ENCODE results near the gene AP2A1.
A peak's percentile ranks its signal among the peaks of the same experiment; 100 is the strongest.

Gene AP2A1

DNA sequence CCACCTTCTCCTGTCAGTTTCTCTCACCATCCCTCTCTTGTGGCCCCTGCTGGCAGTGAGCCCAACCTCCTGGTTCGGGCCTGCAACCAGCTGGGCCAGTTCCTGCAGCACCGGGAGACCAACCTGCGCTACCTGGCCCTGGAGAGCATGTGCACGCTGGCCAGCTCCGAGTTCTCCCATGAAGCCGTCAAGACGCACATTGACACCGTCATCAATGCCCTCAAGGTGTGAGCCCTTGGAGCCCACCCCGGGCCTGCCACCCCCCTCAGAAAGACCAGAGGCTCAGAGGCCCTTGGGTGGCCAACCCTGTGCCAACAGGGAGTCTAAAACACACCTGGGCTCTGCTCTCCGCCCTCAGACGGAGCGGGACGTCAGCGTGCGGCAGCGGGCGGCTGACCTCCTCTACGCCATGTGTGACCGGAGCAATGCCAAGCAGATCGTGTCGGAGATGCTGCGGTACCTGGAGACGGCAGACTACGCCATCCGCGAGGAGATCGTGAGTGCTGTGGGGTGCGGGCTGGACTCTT, 32.5 kb downstream of the AP2A1 start:
- Mint-ChIP-seq H3K36me3 (no peaks in the 10 kb centered on the region), H3K9me3 (ENCODE audit: low read depth) (no peaks in the 10 kb centered on the region), H3K27ac (no peak overlapping the region), H3K4me3 (no peak overlapping the region), H3K27me3 (no peaks in the 10 kb centered on the region), H3K4me1 (ENCODE audit: low read depth) (no peaks in the 10 kb centered on the region)

DNA sequence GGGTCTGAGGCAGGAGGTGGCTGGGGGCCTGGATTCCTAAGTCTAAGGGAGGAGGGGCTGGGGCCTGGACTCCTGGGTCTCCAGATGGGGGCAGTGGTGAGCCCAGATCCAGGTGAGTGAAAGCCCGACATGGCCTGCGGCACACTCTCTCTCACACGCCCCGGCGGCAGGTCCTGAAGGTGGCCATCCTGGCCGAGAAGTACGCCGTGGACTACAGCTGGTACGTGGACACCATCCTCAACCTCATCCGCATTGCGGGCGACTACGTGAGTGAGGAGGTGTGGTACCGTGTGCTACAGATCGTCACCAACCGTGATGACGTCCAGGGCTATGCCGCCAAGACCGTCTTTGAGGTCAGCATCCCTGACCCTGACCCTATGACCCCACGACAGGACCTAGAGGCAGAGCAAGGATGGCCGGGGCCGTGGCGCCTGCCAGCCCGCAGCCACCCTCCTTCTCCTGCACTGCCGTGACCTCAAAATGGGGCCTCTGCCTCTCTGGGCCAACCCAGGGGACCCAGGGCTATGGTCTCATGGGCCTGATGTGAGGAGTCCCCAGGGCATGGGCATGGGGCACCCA, 33.1 kb downstream of the AP2A1 start:
- no peaks in the 10 kb centered on the region for H3K27me3 Mint-ChIP-seq
- no peaks in the 10 kb centered on the region for H3K9me3 Mint-ChIP-seq (ENCODE audit: low read depth)
- no peak overlapping the region for H3K4me3 Mint-ChIP-seq
- H3K4me1 Mint-ChIP-seq (ENCODE audit: low read depth): no peaks in the 10 kb centered on the region
- no peaks in the 10 kb centered on the region for H3K36me3 Mint-ChIP-seq
- no peak overlapping the region for H3K27ac Mint-ChIP-seq

DNA sequence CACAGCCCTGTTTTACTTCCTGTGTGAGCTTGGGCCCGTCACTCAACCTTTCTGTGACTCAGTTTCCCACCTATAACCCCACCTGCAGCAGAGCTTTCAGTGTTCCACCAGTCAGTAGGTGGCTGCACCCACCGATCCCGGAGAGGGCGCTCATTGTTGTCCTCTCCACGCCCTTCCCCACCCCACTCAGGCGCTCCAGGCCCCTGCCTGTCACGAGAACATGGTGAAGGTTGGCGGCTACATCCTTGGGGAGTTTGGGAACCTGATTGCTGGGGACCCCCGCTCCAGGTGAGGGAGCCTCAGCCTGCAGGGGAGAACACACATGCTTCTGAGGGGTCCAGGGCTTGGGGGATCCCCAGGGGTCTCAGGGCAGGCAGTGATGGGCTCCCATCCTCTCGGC, 34.0 kb downstream of the AP2A1 start:
- Mint-ChIP-seq H3K36me3 (no peaks in the 10 kb centered on the region), H3K27ac (no peak overlapping the region), H3K9me3 (ENCODE audit: low read depth) (no peaks in the 10 kb centered on the region), H3K27me3 (no peaks in the 10 kb centered on the region), H3K4me3 (no peak overlapping the region), H3K4me1 (ENCODE audit: low read depth) (no peaks in the 10 kb centered on the region)

DNA sequence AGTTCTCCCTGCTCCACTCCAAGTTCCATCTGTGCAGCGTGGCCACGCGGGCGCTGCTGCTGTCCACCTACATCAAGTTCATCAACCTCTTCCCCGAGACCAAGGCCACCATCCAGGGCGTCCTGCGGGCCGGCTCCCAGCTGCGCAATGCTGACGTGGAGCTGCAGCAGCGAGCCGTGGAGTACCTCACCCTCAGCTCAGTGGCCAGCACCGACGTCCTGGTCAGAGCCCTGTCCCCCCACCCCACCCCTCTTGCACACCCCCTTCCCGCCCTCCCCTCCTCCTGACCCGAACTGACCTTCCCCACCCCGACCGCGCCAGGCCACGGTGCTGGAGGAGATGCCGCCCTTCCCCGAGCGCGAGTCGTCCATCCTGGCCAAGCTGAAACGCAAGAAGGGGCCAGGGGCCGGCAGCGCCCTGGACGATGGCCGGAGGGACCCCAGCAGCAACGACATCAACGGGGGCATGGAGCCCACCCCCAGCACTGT, 34.6 kb downstream of the AP2A1 start:
- H3K27ac Mint-ChIP-seq: no peak overlapping the region
- no peak overlapping the region for H3K4me3 Mint-ChIP-seq
- H3K36me3 Mint-ChIP-seq: no peaks in the 10 kb centered on the region
- no peaks in the 10 kb centered on the region for H3K9me3 Mint-ChIP-seq (ENCODE audit: low read depth)
- H3K27me3 Mint-ChIP-seq: no peaks in the 10 kb centered on the region
- H3K4me1 Mint-ChIP-seq (ENCODE audit: low read depth): no peaks in the 10 kb centered on the region

DNA sequence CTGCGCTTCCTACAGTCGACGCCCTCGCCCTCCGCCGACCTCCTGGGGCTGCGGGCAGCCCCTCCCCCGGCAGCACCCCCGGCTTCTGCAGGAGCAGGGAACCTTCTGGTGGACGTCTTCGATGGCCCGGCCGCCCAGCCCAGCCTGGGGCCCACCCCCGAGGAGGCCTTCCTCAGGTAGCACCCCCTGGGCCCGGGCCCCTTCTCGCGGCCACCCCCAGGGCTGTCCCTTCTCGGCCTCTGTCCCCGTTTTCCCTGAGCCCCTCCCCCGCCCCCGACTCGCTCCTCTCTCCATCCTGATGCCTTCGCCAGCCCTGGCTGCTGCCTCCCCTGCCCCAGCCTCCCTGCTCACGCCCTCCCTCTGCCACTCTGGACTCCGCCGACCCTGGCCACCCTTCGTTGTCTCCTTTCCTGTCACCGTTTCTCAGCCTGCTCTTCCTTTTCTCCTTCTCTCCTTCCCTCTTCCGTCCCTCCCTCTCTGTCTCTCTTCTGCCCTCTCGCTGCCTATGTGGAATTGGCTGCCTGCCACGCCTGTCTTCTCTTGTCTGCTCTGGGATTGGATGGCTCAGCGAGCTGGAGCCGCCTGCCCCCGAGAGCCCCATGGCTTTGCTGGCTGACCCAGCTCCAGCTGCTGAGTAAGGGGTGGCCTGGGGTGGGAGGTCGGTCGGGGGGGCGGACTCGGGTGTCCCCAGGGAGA, 35.3 kb downstream of the AP2A1 start:
- Mint-ChIP-seq H3K27ac (no peak overlapping the region), H3K9me3 (ENCODE audit: low read depth) (no peaks in the 10 kb centered on the region), H3K4me3 (no peak overlapping the region), H3K36me3 (no peaks in the 10 kb centered on the region), H3K4me1 (ENCODE audit: low read depth) (no peaks in the 10 kb centered on the region), H3K27me3 (no peaks in the 10 kb centered on the region)

DNA sequence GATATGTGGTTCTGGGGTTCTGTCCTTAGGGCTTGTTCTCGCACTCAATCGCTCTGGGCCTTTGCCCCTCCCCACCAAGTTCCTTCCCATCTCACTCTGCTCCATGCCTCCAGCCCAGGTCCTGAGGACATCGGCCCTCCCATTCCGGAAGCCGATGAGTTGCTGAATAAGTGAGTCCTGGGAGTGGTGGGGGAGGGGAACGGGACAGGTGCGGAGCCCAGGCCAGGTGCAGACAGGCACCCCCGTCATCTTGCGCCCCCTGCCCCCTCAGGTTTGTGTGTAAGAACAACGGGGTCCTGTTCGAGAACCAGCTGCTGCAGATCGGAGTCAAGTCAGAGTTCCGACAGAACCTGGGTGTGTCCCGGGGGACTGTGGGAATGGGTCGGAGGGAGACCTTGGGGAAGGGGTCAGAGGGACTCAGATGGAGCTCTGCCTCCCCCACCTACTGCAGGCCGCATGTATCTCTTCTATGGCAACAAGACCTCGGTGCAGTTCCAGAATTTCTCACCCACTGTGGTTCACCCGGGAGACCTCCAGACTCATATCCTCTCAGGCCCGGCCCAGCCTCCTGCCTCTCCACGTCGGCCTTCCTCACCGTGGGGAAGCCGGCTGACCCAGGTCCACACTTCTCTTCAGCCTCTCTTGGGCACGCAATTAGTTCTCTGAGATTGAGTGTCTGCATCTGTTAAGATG, 36.2 kb downstream of the AP2A1 start:
- no peaks in the 10 kb centered on the region for H3K36me3 Mint-ChIP-seq
- no peaks in the 10 kb centered on the region for H3K27me3 Mint-ChIP-seq
- H3K4me3 Mint-ChIP-seq: no peak overlapping the region
- no peak overlapping the region for H3K27ac Mint-ChIP-seq
- peaks cover 6% of the 10 kb centered on the region for H3K4me1 Mint-ChIP-seq (ENCODE audit: low read depth)
- H3K9me3 Mint-ChIP-seq (ENCODE audit: low read depth): no peaks in the 10 kb centered on the region

DNA sequence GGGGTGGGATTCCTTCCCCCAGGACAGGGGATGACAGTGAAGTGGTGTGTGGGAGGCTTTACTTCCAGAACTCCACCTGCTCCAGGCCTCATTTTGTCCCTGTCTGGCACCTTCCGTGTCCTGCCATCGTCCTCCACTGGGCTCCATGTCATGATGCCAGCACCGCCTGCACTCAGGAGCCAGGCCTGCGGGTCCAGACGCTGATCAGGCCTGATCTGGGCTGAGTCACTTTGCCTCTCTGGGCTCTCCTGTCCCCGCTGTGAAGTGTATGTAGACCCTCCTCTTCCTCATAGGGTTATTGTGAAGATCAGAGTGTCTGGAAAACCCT, 36.7 kb downstream of the AP2A1 start:
- Mint-ChIP-seq H3K27me3 (no peaks in the 10 kb centered on the region), H3K4me1 (ENCODE audit: low read depth) (peaks cover 9% of the 10 kb centered on the region), H3K9me3 (ENCODE audit: low read depth) (no peaks in the 10 kb centered on the region), H3K4me3 (no peak overlapping the region), H3K27ac (no peak overlapping the region), H3K36me3 (no peaks in the 10 kb centered on the region)

DNA sequence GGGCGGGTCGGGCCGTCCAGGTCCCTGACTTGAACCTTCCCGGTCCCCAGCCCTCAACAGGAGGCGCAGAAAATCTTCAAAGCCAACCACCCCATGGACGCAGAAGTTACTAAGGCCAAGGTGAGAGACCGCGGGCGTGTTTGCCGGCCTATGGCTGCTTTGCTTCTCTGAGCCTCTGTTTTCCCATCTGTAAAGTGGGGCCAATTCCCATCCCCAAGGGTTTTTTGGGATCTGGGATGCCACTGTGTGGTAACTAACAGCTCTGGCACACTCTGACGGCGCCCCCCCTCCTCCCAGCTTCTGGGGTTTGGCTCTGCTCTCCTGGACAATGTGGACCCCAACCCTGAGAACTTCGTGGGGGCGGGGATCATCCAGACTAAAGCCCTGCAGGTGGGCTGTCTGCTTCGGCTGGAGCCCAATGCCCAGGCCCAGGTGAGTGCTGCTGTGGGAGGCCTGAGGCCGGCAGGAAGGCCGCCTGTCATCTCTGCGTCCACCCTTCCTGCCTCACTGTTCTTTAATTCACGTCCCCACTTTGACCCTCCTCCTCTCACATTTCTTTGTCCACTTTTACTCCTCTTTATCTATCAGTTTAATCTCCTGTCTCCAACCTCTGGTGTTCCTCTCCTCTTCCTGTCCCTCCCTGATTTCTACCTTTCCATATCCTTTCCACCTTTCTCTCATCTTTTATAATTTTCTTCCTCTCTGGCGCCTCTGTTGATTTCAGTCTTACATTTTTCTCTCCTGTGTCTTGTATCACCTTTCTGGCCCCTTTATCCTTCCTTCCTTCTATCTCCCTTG, 39.2 kb downstream of the AP2A1 start:
- Mint-ChIP-seq H3K4me1 (ENCODE audit: low read depth) (peaks cover 21% of the 10 kb centered on the region), H3K27me3 (no peaks in the 10 kb centered on the region), H3K27ac (no peak overlapping the region), H3K9me3 (ENCODE audit: low read depth) (no peaks in the 10 kb centered on the region), H3K4me3 (no peak overlapping the region), H3K36me3 (no peaks in the 10 kb centered on the region)

DNA sequence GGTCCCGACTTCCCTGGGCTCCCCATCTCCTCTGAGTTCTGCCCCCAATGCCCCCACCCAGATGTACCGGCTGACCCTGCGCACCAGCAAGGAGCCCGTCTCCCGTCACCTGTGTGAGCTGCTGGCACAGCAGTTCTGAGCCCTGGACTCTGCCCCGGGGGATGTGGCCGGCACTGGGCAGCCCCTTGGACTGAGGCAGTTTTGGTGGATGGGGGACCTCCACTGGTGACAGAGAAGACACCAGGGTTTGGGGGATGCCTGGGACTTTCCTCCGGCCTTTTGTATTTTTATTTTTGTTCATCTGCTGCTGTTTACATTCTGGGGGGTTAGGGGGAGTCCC, 39.8 kb downstream of the AP2A1 start:
- Mint-ChIP-seq H3K9me3 (ENCODE audit: low read depth) (no peaks in the 10 kb centered on the region), H3K27ac (no peak overlapping the region), H3K4me1 (ENCODE audit: low read depth) (peaks cover 21% of the 10 kb centered on the region), H3K27me3 (no peaks in the 10 kb centered on the region), H3K36me3 (no peaks in the 10 kb centered on the region), H3K4me3 (no peak overlapping the region)

DNA sequence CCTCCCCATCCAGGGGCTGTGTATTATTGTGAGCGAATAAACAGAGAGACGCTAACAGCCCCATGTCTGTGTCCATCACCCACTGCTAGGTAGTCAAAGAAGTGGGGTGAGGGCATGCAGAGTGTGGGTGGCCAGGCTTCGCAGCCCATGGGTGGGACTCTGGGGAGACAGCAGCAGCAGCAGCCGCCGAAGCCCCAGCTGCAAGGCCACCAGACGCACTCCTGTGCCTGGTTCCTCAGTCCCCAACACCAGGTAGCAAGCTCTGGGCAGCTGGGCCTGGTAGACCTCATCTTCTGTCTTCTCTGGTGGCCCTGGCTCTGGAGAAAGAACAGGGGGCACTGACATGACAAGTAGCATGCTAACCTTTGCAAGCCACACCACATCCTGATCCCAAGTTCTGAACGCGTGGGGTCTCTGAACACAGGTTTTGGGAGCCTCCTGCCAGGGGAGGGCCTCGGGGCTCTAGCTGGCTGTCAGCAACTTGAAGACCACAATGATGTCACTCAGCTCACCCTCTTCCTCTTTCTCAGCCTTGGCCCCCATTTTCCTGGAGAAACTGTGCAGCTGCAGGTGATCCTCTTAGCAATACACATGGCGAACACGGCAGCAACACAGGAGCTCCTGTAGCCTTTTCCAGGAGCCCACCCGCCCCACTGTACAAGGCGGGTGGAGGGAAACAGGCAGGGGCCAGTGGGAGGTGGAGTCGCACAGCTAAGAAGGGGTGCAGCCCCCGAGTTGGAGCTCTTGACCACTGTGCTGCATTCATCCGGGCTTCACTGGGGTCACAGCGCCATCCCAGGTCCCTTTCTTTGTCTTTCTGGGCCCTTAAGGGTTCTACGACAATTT, 40.5 kb downstream of the AP2A1 start:
- Mint-ChIP-seq H3K9me3 (ENCODE audit: low read depth) (no peaks in the 10 kb centered on the region), H3K4me3 (no peak overlapping the region), H3K36me3 (no peaks in the 10 kb centered on the region)

DNA sequence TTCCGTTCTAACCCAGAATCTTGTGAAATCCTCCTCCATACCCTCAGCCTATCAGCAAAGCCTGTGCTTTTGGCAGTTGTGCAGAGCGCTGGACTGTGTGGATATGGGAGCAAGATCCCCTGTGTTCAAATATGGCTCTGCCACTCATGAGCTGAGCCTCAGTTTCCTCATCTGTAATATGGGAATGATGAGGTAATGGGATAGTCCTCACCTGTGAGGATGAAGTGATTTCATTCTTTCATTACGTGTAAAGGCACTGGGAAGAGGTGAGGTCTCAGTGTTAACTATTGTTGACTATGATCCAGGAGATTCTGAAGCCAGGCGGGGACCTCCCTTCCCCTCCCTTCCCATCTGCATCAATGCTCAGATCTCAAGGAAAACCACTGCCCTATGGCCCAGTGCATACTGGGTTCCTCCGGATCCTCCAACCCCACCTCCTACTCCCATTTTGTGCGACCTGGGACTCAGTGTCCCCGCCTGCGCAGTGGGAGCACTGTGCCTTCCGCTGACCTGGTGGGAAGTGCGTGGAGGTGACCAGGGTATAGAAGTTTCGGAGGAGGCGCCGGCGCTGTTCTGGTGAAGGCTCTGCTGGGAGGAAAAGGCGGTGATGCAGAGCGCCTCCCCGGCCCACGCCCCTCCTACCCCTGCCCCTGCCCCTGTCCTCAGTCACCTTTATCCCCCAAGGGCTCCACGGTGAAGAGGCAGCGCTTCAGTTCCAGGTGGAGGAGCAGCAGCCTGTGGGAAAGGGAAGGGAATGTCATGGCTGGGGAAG, 41.3 kb downstream of the AP2A1 start:
- Mint-ChIP-seq H3K4me3 (peak overlapping the region; percentile 49), H3K27ac (no peak overlapping the region), H3K27me3 (no peaks in the 10 kb centered on the region), H3K9me3 (ENCODE audit: low read depth) (no peaks in the 10 kb centered on the region), H3K36me3 (no peaks in the 10 kb centered on the region), H3K4me1 (ENCODE audit: low read depth) (peaks cover 30% of the 10 kb centered on the region)

More for the DNA sequence above, 40.5 kb downstream of the AP2A1 start:
- Mint-ChIP-seq H3K27me3 (no peaks in the 10 kb centered on the region), H3K27ac (peak overlapping the region; percentile 16), H3K4me1 (ENCODE audit: low read depth) (peaks cover 24% of the 10 kb centered on the region)

DNA sequence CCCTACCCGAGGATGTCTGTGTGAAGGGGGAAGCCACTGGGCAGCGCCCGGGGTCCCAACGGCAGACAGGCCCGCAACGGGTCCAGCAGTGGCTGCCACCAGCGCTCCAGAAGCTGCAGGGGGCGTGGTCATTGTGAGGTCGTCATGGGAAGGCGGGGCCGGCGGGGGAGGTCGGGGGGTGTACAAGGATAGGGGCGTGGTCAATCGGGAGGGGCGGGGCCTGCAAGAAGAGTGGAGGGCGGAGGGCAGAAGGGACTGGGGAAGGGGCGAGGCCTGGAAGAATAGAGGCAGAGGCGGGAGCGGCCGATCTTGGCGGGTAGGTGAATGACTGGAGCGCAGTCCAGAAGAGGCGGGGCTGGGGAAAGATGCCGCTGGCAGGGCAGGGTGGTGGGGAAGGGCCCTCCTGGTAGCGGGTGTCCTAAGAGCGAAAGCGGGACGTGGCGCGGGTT, 41.9 kb downstream of the AP2A1 start:
- no peaks in the 10 kb centered on the region for H3K27me3 Mint-ChIP-seq
- peaks cover 33% of the 10 kb centered on the region for H3K4me1 Mint-ChIP-seq (ENCODE audit: low read depth)
- peak overlapping the region; percentile 81 for H3K4me3 Mint-ChIP-seq
- peak overlapping the region; percentile 46 for H3K27ac Mint-ChIP-seq
- no peaks in the 10 kb centered on the region for H3K9me3 Mint-ChIP-seq (ENCODE audit: low read depth)
- no peaks in the 10 kb centered on the region for H3K36me3 Mint-ChIP-seq

DNA sequence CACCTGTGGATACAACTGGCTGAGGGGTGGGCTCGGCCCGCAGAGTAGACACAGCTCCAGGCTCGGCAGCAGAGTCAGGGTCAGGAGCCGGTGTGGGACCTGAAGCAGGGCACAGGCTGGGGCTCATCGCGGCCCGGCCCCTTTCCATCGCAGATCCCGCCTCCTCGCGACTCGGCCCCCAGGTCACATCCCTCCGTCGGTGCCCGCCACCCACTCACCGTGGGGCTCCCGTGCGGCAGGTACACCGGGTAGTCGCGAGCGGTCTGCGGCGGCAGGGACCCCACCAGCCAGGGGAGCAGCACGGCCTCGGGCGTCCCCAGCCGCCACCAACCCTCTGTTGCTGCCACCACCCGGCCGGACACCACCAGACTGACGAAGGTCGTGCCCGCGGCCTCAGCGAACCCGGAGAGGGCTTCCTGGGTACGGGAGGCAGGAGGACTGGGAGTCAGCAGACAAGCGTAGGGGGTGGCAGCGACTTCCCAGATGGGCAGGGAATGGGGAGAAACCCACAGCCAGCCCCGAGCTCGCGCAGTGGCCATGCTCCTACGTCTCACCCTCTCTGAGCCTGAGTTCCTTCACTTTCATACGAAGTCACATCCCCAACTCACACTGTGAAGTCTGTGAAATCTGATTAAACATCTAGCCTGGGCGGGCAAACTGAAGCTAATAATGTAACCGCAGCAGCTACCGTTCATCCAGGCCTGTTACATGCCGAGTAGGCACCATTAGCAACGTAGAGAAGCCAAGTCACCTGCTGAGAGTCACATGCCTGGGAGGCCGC, 42.5 kb downstream of the AP2A1 start:
- Mint-ChIP-seq H3K36me3 (no peaks in the 10 kb centered on the region), H3K27me3 (no peaks in the 10 kb centered on the region), H3K4me1 (ENCODE audit: low read depth) (peaks cover 35% of the 10 kb centered on the region), H3K9me3 (ENCODE audit: low read depth) (no peaks in the 10 kb centered on the region), H3K27ac (peak overlapping the region; percentile 55), H3K4me3 (peak overlapping the region; percentile 81)

All from activated naive CD8-positive, alpha-beta T cell (primary cell).